Stimulated activated CD4-positive, alpha-beta T cell treated with anti-CD3 and anti-CD28 coated beads, Interleukin-2, amount 100 ng/mL, for 4 hours (primary cell): ENCODE data around the gene RAPGEF1.

Experiments used
- DNase-seq: peaks from one replicate; pipeline ENCODE4 v3.0.0-alpha.2; 2020; ENCODE audit warnings: low read depth

The RAPGEF1 gene

DNA sequence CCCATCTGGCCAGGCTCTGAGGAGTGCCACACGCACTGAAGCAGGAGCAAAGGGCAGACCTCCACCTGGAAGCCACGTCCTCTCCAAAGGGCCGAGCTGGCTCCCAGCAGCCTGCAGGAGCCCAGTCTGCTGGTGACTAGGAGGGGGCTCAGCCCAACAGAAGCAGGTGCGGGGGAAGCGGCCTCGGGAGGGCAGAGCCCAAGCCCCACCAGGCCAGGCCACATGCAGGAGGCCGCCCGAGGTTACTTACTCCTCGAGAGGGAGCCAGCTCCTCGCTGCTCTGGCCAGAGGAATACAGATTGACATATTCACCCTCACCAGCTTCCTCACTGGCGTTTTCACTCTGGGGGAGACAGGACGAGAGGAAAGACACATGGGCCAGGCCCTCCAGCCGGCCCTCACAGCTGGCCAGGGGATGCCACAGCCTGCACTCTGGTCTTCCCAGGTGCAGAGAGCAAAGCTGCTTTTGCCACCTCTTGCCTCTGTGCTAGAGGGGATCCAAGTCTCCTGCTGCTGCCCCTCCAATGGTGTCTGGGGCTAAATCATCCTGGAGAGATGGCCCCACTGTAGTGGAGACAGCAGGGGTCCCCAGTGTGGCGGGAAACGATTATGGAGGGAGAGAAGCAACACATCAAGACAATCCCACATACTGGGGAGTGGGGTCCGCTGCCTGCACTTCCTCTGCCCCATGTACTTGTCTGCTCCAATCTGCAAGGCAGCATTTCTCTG is 136.0 kb downstream of the RAPGEF1 start:
- DNase-seq: no peak

DNA sequence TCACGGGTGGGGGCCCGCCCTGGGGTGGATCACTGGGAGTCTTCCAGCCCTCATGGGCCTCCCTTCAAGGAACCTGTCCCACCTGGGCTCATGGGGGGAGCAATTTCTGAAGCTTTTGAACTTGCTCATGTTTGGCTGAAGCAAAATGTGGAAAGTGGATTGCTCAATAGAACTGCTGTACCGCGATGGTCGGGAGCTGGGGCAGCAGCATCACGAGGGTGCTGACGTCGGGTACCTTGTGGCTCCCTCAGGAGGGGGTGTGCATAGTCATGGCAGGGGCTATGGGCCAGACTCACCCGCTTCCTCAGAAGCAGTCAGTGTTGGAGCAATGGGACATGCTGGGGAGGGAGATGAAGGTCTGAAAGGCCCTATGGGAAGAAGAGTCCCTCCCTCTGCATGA is 136.7 kb downstream of the RAPGEF1 start:
- no peak for DNase-seq

DNA sequence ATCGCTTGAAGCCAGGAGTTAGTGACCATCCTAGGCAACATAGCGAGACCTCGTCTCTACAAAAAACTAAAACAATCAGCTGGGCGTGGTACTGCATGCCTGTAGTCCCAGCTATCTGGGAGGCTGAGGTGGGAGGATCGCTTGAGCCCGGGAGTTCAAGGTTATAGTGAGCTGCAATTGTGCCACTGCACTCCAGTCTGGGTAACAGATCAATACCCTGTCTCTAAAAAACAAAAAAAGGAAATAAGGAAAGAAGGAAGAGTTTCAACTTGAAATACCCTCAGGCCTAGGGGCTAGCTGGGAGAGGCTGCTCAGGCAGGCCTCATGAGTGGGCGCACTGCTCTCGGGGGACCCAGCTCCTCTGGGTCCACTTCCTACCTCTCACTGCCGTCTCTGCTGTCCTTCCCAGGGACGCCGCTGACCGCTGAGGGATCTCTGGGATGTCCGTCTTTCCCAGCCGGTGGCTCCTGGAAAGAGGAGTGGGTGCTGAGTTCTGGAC is 138.1 kb downstream of the RAPGEF1 start:
- DNase-seq: no peak

DNA sequence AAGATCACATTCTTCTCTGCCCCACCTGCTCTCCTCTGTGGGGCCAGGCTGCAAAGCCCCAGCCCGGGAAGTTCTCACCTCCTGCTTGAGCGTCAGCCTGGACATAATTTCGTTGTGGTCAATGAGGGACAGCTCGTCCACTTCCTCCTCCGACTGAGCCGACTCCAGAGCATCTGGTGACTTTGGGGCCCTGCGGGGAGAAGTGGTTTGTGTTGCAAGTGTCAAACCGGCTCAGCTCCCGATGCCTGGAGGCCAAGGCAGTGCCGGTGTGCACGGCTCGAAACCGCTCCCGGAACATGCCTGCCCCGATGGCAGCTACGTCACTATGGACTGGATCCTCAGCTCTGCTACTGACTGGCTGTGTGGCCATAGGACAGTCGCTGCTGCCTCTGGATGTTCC is 141.8 kb downstream of the RAPGEF1 start:
- DNase-seq: no peak

DNA sequence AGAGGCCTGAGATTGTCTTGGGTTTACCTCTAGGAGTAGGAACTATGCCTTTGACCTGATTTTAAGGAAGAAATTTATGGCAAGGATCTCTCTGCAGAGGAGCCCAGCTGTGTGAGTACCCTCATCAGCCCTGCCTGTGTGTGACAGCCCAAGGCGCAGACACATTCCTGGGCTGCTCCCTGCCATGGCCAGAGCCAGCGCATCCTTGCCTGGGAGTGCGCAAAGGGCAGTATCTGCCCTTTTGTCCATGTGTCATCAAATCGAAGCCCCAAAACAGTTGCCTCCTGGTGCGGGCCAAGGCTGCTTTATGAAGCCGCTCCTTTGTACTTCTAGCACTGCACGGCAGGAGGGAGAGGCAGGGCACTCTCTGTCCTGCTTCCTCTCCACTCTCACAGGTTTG is 142.6 kb downstream of the RAPGEF1 start:
- DNase-seq: no peak

DNA sequence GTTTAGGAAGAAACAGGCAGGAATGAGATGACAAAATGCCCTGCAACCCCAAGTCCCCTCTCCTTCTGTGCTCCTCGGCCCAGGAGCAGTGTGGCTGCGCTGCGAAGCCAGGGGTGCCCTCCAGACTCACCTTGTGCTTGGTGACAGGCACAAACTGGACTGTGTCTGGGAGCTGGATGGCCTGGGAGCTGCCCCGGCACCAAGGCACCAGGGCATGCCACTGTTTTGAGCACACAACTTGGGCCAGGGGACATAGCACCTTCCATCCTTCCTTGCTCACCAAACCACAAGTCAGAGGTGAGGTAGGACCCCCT is 143.5 kb downstream of the RAPGEF1 start:
- no peak for DNase-seq

DNA sequence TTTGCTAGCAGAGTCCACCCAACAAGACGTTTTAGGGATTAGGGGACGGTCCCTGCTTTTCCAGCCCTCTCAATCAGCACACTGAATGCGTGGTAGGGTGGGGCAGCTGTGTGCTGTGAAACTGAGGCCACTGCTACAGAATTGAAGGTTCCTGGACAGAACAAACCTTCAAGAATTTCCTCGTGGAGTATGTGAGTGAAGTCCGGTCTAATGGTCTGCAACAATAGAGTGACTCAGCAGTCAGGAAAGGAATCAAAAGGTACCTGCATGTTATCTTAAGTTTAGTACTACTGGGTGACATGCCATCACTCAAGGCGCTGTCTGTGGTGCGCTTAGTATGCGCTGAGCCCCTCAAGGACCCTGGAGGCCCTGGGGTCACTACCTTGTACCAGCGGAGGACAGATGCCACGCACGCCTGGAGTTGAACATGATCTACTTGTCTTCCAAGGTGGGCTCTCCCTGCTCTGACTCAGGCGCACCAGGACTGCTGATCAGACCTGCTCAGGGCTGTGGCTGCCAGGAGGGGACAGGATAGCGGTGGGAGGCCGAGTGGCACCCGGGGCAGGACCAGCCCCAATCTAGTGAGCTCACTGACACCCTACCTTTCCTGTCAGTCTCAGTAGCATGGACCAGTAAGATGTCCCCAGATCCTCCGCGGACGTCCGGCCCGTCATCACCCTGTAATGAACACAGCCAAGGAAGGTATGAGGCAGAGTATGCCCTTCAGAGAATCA is 144.0 kb downstream of the RAPGEF1 start:
- DNase-seq: no peak

DNA sequence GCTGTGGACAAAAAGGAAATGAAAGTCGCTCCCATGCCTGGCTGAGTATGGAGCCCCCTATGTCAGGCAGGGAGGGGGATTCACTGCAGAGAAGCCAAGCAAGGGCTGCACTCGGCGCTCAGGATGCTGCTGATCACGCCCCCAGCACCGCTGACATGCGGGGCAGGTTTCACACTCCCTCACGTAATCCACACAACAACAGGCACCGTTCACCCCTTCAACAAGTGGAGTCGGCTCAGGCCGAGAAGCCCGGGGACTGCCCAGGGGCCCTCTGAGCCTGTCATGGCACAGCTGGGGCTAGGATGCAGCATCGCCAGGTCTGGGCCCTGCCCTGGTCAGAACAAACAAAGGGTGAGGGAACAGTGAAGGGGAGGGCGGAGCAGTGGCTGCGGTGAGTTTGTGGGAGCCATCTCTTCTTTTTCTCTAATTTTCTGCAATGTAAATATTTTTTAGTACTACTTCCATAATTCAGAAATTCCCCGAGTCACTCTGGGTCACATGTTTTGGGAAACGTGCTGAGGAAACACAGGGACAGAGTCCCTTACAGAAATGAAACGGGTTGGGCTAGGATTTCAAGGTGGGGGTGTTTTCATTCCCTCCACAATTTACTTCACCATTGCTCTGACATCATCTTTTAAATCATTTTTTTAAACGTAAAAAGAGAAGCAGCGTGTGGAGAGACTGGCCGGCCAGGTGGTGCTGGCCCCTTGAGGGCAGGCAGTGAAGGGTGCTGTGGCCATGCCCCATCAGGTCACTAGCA is 144.8 kb downstream of the RAPGEF1 start:
- no peak for DNase-seq

DNA sequence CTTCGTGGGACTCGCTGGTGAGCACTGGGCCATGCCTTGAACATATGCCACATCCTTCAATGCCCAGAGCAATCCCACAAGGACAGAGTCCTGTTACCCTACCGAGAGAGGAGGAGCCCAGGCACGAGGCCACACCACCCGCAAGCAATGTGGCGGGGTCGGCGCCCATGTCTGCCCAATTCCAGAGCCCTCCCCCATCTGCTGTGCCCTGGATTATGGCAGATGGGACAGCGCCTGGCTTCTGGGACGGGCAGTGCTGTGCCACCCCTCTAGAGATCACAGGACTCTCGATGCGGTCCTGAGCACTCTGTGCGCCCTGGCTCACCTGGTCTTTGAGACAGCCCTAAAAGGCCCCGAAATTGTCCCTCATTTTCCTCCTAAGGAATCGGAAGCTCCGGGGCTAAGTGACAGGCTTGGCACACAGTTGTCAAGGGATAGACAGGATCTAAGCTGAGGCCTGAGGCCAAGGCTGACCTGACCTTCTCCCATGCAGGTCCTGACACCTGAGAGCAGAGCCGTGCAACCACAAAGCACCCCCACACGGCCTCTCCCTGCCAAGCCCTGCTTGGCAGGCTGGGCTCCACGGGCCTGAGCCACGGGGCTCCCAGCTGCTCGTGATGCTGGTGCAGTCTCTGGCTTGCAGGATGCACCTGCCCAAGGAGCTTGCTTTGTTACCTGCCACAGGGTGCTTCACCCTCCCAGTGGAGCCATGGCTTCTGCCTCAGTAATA is 145.8 kb downstream of the RAPGEF1 start:
- DNase-seq: no peak

DNA sequence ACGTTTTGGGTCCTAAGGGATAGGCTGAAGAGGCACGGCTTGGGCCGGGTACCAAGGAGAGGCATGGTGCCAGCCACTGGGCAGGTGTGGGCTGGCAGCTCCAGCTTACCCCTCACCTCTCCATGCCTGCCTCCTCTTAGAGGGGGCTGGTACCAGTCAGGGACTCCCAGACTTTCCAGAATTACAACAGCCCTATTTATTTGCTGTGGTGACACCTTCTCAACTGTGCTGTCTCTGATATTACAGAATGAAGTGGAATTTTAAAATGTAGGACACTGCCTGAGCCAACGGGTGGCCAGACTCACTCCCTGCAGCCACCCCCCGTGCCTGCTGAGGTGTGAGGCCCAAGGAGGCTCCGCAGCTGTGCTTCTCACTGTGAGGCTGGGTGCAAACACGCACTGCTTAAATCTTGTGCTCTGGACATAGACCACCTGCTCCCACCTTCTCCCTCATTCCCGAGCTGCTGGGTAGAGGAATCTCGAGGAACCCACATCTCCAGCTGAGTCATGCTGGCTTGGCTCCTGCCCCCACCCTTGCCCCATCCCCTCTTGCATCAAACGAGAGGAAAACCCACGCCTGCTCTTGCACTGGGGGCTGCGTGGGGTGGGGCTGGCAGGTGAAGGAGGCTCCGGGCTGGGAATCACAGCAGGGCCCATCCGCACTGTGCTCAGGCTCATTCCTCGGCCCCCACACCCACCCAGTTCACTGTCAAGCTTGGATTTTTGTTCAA is 146.6 kb downstream of the RAPGEF1 start:
- DNase-seq: no peak

DNA sequence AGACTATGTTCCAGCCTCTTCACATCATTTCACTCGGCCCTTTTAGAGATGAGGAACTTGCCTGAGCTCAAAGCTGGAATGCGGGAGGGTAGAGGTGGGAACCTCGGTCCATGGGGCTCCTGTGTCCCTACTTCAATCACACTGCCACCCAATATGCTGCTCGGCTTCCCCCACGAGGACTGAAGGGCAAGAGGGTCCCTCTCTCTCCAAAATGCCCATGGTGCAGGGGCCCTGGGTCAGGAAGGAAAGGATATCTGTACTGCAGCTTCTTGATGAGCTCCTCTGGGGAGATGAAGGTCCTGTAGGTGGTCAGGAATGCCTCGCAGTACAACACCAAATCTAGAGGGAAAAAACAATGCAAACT is 148.0 kb downstream of the RAPGEF1 start:
- DNase-seq: no peak

DNA sequence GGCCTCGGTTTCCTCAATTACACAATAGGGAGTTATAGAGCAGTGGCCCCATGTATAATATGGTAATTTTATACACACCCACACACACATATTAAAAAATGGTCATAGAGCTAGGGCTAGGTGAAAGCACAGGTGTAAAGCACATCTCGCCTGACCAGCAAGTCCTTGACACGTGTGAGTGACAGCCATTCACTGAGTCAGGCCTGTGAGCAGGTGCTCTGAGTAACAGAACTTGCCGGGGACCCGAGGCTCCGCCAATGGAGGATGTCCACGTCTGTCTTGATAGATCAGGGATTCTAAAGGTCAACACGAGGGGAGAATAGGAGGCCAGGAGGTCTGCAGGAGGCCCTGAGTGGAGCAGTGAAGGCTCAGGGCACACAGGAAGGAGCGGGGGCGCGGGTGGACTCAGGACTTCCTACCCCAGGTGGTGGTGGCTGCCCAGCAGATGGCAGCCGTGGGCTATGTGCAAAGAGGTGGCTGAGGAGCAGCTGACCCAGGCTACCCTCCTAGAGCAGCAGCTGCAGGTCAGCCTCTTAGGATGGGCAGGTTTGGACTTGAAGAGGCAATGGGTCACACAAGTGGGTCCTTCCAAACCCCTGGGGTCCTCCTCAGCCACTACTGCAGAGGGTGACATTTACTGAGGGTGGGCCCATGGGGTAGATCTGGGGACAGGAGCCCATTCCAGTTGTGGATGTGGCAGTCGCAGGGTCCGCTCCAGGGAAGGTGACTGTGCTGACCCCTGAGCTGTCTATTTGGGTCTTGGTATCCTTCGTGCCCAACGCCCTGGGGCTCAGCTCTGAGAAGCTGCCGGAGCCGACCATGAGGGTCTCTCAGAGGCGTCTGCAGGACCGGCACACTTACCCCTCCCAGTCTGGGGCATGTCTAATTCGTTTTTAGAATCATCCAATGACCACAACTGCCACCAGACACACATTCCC is 148.7 kb downstream of the RAPGEF1 start:
- DNase-seq: peak; percentile 65

DNA sequence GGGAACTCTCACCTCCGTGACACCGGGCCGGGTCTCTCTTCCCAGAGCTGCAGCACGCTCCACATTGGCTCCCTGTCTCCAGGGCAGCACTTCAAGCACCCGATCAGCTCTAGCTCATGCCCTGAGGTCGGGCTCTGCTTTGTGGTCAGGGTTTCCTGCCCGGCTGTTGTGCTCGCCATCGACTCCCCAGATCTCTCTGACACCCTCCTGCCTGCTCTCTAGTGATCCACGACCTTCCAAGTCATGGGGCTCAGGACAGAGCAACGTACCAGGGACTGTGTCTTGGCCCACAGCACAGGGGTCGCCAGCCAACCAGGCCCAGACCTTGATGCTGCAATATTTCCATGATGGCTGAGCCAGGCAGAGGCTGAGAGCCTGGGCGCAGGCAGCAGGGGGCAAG is 149.4 kb downstream of the RAPGEF1 start:
- DNase-seq: no peak

DNA sequence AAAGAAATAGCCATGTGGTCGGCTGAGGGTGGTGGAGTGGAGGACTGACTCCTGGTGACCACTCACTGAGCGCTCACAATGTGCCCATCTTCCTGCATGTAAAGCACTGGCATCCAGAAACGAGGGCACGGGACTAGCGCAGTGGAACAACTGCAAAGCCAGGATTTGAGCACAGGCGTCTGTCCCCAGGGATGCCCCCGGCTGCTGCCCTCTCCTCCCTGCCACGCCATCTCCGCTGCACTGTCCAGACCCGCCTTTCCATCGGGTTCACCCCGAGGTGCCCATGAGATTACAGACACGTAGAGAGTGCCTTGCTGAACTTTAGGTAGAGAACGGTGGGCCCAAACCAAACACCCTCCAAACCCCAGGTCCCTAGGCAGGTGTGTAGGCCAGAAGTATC is 149.9 kb downstream of the RAPGEF1 start:
- no peak for DNase-seq

DNA sequence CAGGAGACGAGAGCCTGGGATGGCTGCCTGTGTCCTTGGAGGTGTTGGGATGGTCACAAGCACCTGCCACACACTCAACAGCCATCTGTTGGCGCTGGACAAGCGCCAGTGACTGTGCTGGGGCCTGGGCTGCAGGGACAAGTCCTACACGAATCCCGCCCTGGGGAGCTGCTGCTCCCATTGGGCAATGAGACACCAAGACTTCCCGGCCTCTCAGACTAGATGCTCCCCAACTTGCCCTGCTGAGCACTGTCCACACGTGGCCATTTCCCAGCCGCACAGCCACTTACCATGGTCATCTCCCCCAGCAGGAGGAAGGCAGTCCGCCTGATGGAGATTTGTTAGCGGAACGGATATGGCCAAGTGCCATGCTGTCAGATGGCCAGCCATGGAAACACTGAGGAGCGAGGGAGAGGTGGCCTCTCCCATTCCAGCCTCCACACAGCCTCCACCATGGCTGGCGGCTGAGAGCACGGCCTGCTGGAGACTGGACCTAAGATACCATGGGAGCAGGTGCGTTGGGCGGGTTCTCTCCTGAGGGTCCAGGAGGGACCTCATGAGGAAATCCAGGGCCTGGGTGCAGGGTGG is 150.7 kb downstream of the RAPGEF1 start:
- DNase-seq: no peak

DNA sequence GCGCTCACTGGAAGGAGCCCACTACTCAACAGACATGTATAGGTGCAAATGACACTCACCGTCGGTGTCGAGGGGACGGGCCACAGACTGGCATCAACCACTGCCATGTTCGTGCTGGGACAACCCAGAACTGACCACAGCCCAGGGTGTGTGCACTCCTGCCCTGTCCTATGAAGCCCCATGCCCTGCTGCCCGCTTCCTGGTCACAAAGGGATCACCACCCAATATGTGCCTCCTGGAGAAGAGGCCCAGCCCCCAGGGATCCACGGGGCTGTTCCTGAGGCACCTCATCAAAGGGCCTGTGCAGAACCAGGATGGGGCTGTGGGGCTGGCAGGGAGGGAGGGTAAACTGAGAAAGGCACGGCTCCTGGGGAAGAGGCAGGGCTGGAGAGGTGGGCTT is 151.5 kb downstream of the RAPGEF1 start:
- DNase-seq: no peak

DNA sequence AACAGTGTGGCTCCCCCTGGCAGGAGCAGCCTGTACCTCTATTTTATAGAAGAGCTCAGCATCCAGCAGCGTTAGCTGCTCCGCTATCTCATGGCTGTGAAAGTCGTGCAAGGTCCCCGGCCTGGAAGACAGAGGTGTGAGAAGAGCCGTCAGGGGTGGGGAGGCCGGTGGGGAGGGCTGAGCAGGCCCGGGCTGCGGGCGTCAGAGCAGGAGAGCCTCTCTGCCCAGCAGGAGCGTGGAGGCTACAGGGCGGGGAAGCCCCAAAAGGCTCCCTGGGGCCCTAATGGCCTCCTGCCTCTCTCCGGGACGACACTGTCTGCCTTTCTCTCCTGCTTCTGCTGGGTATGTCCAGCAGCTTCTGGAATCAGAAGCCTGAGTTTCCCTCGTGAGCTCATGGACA is 152.0 kb downstream of the RAPGEF1 start:
- no peak for DNase-seq

DNA sequence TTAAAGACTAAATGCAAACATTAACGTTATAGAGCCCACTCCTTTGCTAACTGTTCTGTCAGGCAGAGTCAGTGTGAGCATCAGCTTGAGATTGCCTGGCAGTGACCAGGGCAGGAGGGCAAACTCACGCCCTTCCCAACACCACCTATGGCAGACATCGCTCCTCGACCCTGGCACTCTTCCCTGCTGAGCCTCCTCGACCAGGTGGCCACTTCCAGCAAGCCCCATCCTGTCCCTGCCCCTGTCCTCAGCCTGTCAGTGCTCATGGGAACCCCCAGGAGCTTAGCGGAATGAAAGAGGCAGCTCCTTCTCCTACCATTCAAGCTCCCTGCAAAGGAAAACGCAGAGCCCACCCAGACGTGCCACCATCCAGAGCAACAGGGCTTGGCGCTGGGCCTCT is 152.5 kb downstream of the RAPGEF1 start:
- DNase-seq: no peak

DNA sequence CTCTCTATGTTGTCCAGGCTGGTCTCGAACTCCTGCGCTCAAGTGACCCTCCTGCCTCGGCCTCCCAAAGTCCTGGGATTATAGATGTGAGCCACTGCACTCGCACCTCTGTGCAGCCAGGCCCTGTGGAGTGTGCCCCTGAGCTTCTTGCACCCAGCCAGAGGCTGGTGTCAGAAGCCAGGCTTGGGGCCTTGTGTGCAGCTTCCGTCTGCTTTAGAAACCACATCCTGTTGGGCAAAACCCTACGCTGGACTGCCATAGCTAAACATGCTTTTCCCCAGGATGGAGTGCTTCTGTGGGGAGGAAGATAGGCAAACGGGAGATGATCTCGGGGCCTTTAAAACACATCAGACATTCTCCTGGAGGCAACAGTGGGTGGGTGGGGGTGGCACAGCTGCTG is 154.5 kb downstream of the RAPGEF1 start:
- DNase-seq: no peak

DNA sequence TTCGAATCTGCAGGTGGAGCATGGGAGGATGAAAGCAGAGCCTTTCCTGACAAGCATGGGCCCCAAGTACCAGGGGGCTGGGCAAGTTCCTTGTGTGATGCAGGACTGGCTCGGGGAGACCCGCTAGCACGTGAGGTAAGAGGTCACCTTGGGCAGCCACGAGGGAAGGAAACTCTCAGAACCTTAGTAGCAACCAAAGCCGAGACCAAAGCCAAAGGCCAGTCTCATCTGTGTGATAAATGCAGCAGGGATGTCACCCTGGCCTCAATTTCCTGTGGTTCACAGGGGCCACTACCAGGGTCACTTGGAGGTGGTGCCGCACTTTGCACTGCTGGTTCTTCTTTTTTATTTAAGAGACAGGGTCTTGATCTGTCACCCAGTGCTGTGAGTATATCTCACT is 155.0 kb downstream of the RAPGEF1 start:
- no peak for DNase-seq
